Keratinocyte (primary cell): ENCODE measurements around the gene CNTNAP2. TPM values are rescaled to one million over a fixed set of nuclear protein-coding genes. Genes with fewer than 3 reads are reported as not detected.

Source experiments
- DNase-seq: peaks from one replicate; pipeline ENCODE4 v3.0.0-alpha.2; 2011; ENCODE audit warnings: low read depth, missing footprints, low spot score
- FAIRE-seq: peaks from 2 replicates; lab custom pipeline; 2011; peaks lifted over from hg19 to GRCh38; lab: Jason Lieb, UNC
- H2AFZ ChIP-seq: 2 replicates; pipeline ENCODE4 v1.6.0; 2012; ENCODE audit warnings: low read length, control low read depth, inconsistent platforms; ENCODE audit not compliant: control insufficient read depth
- H3K27ac ChIP-seq: 2 replicates; pipeline ENCODE4 v1.5.1; 2011; ENCODE audit warnings: low read length; ENCODE audit not compliant: control insufficient read depth, insufficient read depth
- H3K27me3 ChIP-seq: 3 replicates; pipeline ENCODE4 v1.6.0; 2011; ENCODE audit warnings: low read length; ENCODE audit not compliant: control insufficient read depth, insufficient read depth; ENCODE audit errors: extremely low read depth
- H3K36me3 ChIP-seq, 2 experiments: 2 replicates in 1 of 2; 3 replicates in 1 of 2; pipeline ENCODE4 v1.5.1; 2011; ENCODE audit warnings: low read length in 2 of 2, mild to moderate bottlenecking in 1 of 2; ENCODE audit not compliant: control insufficient read depth in 2 of 2, insufficient read depth in 2 of 2; ENCODE audit errors: extremely low read depth in 1 of 2
- H3K4me1 ChIP-seq: 3 replicates; pipeline ENCODE4 v1.5.1; 2011; ENCODE audit warnings: low read length; ENCODE audit not compliant: control insufficient read depth, insufficient read depth; ENCODE audit errors: extremely low read depth
- H3K4me2 ChIP-seq: 3 replicates; pipeline ENCODE4 v1.6.0; 2011; ENCODE audit warnings: low read depth, low read length; ENCODE audit not compliant: control insufficient read depth, insufficient read depth; ENCODE audit errors: extremely low read depth
- H3K4me3 ChIP-seq, 3 experiments: fragments of 200-600 bp in 1 of 3; sonication (generic) in 1 of 3; 2 replicates in 2 of 3; 3 replicates in 1 of 3; pipeline ENCODE4 v1.5.1; 2011 to 2016; ENCODE audit warnings: low read length in 3 of 3, mild to moderate bottlenecking in 3 of 3, control low read depth in 2 of 3, inconsistent platforms in 1 of 3, low read depth in 1 of 3, mixed read lengths in 1 of 3, mixed run types in 1 of 3, moderate library complexity in 1 of 3; ENCODE audit not compliant: control insufficient read depth in 2 of 3, insufficient read depth in 2 of 3; ENCODE audit errors: extremely low read depth in 1 of 3
- H3K79me2 ChIP-seq: 2 replicates; pipeline ENCODE4 v1.6.0; 2012; ENCODE audit warnings: low read length; ENCODE audit not compliant: control insufficient read depth, insufficient read depth
- H3K9ac ChIP-seq: 3 replicates; pipeline ENCODE4 v1.6.0; 2011; ENCODE audit warnings: low read length; ENCODE audit not compliant: control insufficient read depth, insufficient read depth; ENCODE audit errors: extremely low read depth
- H3K9me1 ChIP-seq: 3 replicates; pipeline ENCODE4 v1.6.0; 2011; ENCODE audit warnings: low read length; ENCODE audit not compliant: control insufficient read depth, insufficient read depth; ENCODE audit errors: extremely low read depth
- H3K9me3 ChIP-seq: 2 replicates; pipeline ENCODE4 v1.5.1; 2012; ENCODE audit warnings: low read depth, low read length; ENCODE audit not compliant: control insufficient read depth
- H4K20me1 ChIP-seq: 3 replicates; pipeline ENCODE4 v1.6.0; 2011; ENCODE audit warnings: low read length; ENCODE audit not compliant: control insufficient read depth, insufficient read depth; ENCODE audit errors: extremely low read depth
- CTCF ChIP-seq, 3 experiments: IDR thresholded peaks in 1 of 3; conservative IDR thresholded peaks in 1 of 3; optimal IDR thresholded peaks in 1 of 3; 2 replicates in 2 of 3; 3 replicates in 1 of 3; pipeline versions ENCODE3 to v1.5.1; 2011; ENCODE audit warnings: low read length in 3 of 3, mild to moderate bottlenecking in 3 of 3, moderate library complexity in 2 of 3, control low read depth in 1 of 3, inconsistent platforms in 1 of 3; ENCODE audit not compliant: insufficient read depth in 2 of 3; ENCODE audit errors: extremely low read depth in 1 of 3
- EZH2 ChIP-seq: IDR thresholded peaks from one replicate; pipeline ENCODE4 v1.6.1; 2012; ENCODE audit warnings: inconsistent platforms, mild to moderate bottlenecking, low read length, moderate library complexity
- dilution Hi-C: fragments of 300-500 bp; cut with MboI; formaldehyde crosslinking; loops from one replicate; pipeline ENCODE4 v1.7.0; 2020; ENCODE audit warnings: low sequenced_read_pairs; ENCODE audit not compliant: extremely low pct_ligation_motif_present
- polyA plus RNA-seq, 5 experiments: library from polyadenylated mRNA; depleted of rRNA in 3 of 5; stranded (reverse) in 3 of 5; stranded (forward) in 1 of 5; unstranded in 1 of 5; fragments of >200 nt; gene quantifications; 1 replicate in 1 of 5; 2 replicates in 3 of 5; 3 replicates in 1 of 5; pipeline versions ENCODE4 v1.2.1 to v1.2.3, GENCODE V29; 2011 to 2012; ENCODE audit warnings: missing spikeins in 2 of 5, low read depth in 1 of 5, low replicate concordance in 1 of 5

CNTNAP2 gene
- polyA plus RNA-seq, 1 donor (not counting 4 experiments of a cell fraction or from before 2014, with no cell fraction given) = 1.4 TPM

GRCh38 chr7:146285418-146285817 is 168.8 kb downstream of the CNTNAP2 start:
- no peaks in the 10 kb centered on the region for H3K36me3 ChIP-seq
- H3K9me3 ChIP-seq = no peaks in the 10 kb centered on the region
- no peak overlapping the region for H3K27ac ChIP-seq
- H3K4me3 ChIP-seq = no peak overlapping the region
- no peak overlapping the region for H2AFZ ChIP-seq
- H3K9ac ChIP-seq = no peak overlapping the region
- FAIRE-seq (no peak), DNase-seq (no peak)
- no peak overlapping the region for H3K4me2 ChIP-seq
- no peaks in the 10 kb centered on the region for H3K4me1 ChIP-seq
- no peaks in the 10 kb centered on the region for H3K27me3 ChIP-seq
- no peak for TF ChIP-seq CTCF (optimal IDR thresholded peaks at IDR 0.05 in 1 of 3, IDR thresholded peaks at IDR 0.05 in 1 of 3, conservative IDR thresholded peaks at IDR 0.05 in 1 of 3; ENCODE audit: extremely low read depth in 1 of 3, insufficient read depth in 2 of 3, low read length in 3 of 3)
- no peak for TF ChIP-seq EZH2
- no peaks in the 10 kb centered on the region for H3K79me2 ChIP-seq
- no peaks in the 10 kb centered on the region for H3K9me1 ChIP-seq
- H4K20me1 ChIP-seq = no peaks in the 10 kb centered on the region
- dilution Hi-C loops = no loop called here

DNA sequence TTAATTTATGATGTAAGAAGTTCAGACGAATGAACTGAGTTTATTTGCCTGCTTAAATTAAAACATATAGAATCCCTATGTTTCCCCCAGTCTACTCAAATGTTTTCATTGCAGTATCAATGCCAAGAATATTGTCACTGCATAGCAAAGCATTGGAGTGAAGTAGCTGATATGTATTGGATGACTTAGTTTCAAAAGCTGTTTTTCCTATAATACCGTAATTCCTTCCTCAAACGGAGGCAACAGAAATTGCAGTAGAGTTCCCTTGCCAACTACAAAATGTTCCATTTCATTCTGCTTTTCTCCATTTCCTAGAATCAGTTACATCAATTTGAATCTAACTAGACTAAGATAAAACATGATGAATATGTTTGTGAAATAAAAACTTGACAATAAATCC is 174.1 kb downstream of the CNTNAP2 start:
- no peak for DNase-seq
- no peak for TF ChIP-seq EZH2
- TF ChIP-seq CTCF (optimal IDR thresholded peaks at IDR 0.05 in 1 of 3, IDR thresholded peaks at IDR 0.05 in 1 of 3, conservative IDR thresholded peaks at IDR 0.05 in 1 of 3; ENCODE audit: extremely low read depth in 1 of 3, insufficient read depth in 2 of 3, low read length in 3 of 3) = no peak
- H3K79me2 ChIP-seq = no peaks in the 10 kb centered on the region
- no peaks in the 10 kb centered on the region for H4K20me1 ChIP-seq
- no peak overlapping the region for H3K4me3 ChIP-seq
- no peak overlapping the region for H2AFZ ChIP-seq
- H3K4me1 ChIP-seq = no peaks in the 10 kb centered on the region
- no peak overlapping the region for H3K4me2 ChIP-seq
- no peak overlapping the region for H3K9ac ChIP-seq
- no peaks in the 10 kb centered on the region for H3K36me3 ChIP-seq
- H3K9me3 ChIP-seq = no peaks in the 10 kb centered on the region
- H3K27ac ChIP-seq = no peak overlapping the region
- dilution Hi-C loops = no loop called here
- no peaks in the 10 kb centered on the region for H3K9me1 ChIP-seq
- FAIRE-seq = no peak
- H3K27me3 ChIP-seq = no peaks in the 10 kb centered on the region
